Gastrocnemius medialis (tissue), 4 donors: ENCODE measurements around the gene ENOSF1. TPM values are rescaled to one million over a fixed set of nuclear protein-coding genes. Genes with fewer than 3 reads are reported as not detected.

Experiments used
- ATAC-seq, 2 donors: fragments of 150-250 bp; one replicate each; pipeline ENCODE4 v1.9.1; 2016
- DNase-seq, 2 donors: peaks; one replicate each; pipeline ENCODE4 v3.0.0-alpha.2; 2019
- H3K27ac ChIP-seq, 4 donors: fragments of 200-600 bp; sonication (generic); 1 replicate in 1 of 4; 2 replicates in 3 of 4; pipeline ENCODE4 v1.5.1; 2016 to 2018; ENCODE audit warnings: mild to moderate bottlenecking in 2 of 4, moderate library complexity in 1 of 4
- H3K27me3 ChIP-seq, 3 donors: fragments of 200-600 bp; sonication (generic) in 2 of 3; 1 replicate in 1 of 3; 2 replicates in 2 of 3; pipeline versions ENCODE4 v1.5.1 to v1.6.0; 2016 to 2019; ENCODE audit warnings: mild to moderate bottlenecking in 1 of 3, moderate library complexity in 1 of 3
- H3K36me3 ChIP-seq, 2 donors: fragments of 200-600 bp; sonication (generic) in 1 of 2; one replicate each; pipeline ENCODE4 v1.5.1; 2017 to 2018
- H3K4me1 ChIP-seq, 2 donors: fragments of 200-600 bp; sonication (generic) in 1 of 2; one replicate each; pipeline ENCODE4 v1.5.1; 2016 to 2017; ENCODE audit warnings: mild to moderate bottlenecking in 2 of 2
- H3K4me3 ChIP-seq, 4 donors: fragments of 200-600 bp; sonication (generic) in 3 of 4; 1 replicate in 1 of 4; 2 replicates in 3 of 4; pipeline ENCODE4 v1.5.1; 2016 to 2019; ENCODE audit warnings: mild to moderate bottlenecking in 2 of 4
- H3K9me3 ChIP-seq, 3 donors: fragments of 200-600 bp; sonication (generic) in 2 of 3; 1 replicate in 1 of 3; 2 replicates in 2 of 3; pipeline ENCODE4 v1.5.1; 2016 to 2019
- POLR2A ChIP-seq, 2 donors: fragments of 450-650 bp; IDR thresholded peaks; one replicate each; pipeline ENCODE4 v1.6.1; 2017; ENCODE audit warnings: antibody characterized with exemption in 2 of 2, mild to moderate bottlenecking in 2 of 2, moderate library complexity in 2 of 2
- in situ Hi-C, 4 donors: fragments of 200-750 bp; cut with MboI; loops; one replicate each; pipeline versions ENCODE4 v1.15.0 to v1.8.0; 2017; ENCODE audit warnings: low sequenced_read_pairs in 4 of 4
- intact Hi-C: fragments of 100-400 bp; cut with DNase I; formaldehyde crosslinking; loops from one replicate; pipeline ENCODE4 v1.15.1; 2023; ENCODE audit warnings: low total_unique reads
- total RNA-seq, 4 donors: library from RNA; depleted of rRNA; stranded (reverse); fragments of >200 nt; gene quantifications; one replicate each; pipeline versions ENCODE4 v1.1.0 to v1.2.3, GENCODE V29; 2016
- TF ChIP-seq, protein P1 (sequence below), 5 experiments: fragments of 450-650 bp in 3 of 5; fragments of 200-600 bp in 2 of 5; sonication (generic) in 2 of 5; IDR thresholded peaks in 4 of 5; conservative IDR thresholded peaks in 1 of 5; 1 replicate in 4 of 5; 2 replicates in 1 of 5; pipeline ENCODE4 v1.5.1; 2016 to 2019; ENCODE audit warnings: antibody characterized with exemption in 5 of 5, mild to moderate bottlenecking in 3 of 5, moderate library complexity in 3 of 5

Gene ENOSF1
- total RNA-seq, 4 donors from 2014 or later, result 6.0 to 16.1 (median 10.3) TPM

DNA sequence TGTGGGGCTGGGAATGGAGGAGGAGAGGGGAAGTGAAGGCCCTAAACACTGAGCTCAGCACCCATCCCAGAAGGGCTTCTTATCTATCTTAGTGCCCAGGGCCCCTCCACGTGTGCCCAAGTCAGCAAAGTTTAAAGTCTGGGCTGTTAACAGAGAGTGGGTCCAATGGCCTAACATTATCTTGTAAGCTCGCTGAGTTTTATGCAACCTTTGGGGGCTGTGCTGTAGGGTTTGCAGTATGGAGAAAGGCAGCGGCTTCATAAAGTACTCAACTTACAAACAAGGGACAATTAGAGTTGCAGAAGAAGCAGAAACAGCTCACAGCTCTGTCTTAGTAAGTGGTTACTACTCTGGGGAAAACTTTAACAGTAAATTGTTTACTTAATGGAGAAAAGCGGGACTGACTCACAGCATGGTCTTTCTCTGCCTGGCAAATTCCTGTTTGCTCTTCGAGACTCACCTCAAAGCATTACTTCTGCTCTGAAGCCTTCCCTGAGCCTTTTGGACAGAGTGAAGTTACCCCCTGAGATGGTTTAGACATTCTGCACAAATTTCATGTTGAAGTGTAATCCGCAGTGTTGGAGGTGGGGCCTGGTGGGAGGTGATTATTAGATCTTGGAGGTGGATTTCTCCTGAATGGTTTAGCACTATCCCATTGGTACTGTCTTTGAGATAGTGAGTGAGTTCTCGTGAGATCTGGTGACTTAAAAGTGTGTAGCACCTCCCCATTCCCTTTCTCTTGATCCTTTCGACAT is 9.0 kb downstream of the ENOSF1 start:
- Histone ChIP-seq H3K27me3 (no peaks in the 10 kb centered on the region), H3K36me3 (no peaks in the 10 kb centered on the region), H3K4me3 (no peak overlapping the region), H3K4me1 (no peaks in the 10 kb centered on the region), H3K9me3 (no peaks in the 10 kb centered on the region), H3K27ac (peak overlapping the region in 1 of 4 donors; percentile 42)
- ATAC-seq (no peak), DNase-seq (no peak)
- no peak for TF ChIP-seq POLR2A (IDR thresholded peaks at IDR 0.05)
- TF ChIP-seq, protein P1, sequence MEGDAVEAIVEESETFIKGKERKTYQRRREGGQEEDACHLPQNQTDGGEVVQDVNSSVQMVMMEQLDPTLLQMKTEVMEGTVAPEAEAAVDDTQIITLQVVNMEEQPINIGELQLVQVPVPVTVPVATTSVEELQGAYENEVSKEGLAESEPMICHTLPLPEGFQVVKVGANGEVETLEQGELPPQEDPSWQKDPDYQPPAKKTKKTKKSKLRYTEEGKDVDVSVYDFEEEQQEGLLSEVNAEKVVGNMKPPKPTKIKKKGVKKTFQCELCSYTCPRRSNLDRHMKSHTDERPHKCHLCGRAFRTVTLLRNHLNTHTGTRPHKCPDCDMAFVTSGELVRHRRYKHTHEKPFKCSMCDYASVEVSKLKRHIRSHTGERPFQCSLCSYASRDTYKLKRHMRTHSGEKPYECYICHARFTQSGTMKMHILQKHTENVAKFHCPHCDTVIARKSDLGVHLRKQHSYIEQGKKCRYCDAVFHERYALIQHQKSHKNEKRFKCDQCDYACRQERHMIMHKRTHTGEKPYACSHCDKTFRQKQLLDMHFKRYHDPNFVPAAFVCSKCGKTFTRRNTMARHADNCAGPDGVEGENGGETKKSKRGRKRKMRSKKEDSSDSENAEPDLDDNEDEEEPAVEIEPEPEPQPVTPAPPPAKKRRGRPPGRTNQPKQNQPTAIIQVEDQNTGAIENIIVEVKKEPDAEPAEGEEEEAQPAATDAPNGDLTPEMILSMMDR (IDR thresholded peaks at IDR 0.05 in 4 of 5, conservative IDR thresholded peaks at IDR 0.05 in 1 of 5), result no peak
- intact Hi-C loops, result no loop called here
- in situ Hi-C loops, result no loop called here

- no peak for ATAC-seq
- Histone ChIP-seq H3K4me3 (no peak overlapping the region), H3K27me3 (no peaks in the 10 kb centered on the region), H3K27ac (no peak overlapping the region), H3K36me3 (no peaks in the 10 kb centered on the region), H3K4me1 (no peaks in the 10 kb centered on the region), H3K9me3 (no peaks in the 10 kb centered on the region)
- no peak for DNase-seq
- TF ChIP-seq POLR2A (IDR thresholded peaks at IDR 0.05), result no peak
- TF ChIP-seq, protein P1 (IDR thresholded peaks at IDR 0.05 in 4 of 5, conservative IDR thresholded peaks at IDR 0.05 in 1 of 5), result no peak
- in situ Hi-C loops (no loop called here), intact Hi-C loops (no loop called here)
These were observed 14.6 kb downstream of the ENOSF1 start for GRCh38 chr18:697800-698199.

DNA sequence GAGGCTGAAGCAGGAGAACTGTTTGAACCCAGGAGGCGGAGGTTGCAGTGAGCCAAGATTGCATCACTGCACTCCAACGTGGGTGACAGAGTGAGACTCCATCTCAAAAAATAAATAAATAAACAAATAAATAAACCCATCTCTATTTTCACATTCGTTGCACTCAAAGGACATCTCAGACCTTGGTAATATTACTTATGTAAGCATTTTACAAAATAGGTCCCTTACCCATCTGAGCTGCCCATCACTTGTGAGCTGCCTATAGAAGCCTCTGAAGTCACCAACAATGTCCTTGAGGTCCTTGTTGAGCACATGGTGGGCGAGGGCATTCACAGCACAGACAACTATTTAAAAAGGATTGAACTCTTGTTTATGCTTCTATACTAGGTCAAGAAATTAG is 15.4 kb downstream of the ENOSF1 start:
- Histone ChIP-seq H3K27ac (no peak overlapping the region), H3K36me3 (no peaks in the 10 kb centered on the region), H3K4me3 (no peak overlapping the region), H3K27me3 (no peaks in the 10 kb centered on the region), H3K4me1 (no peaks in the 10 kb centered on the region), H3K9me3 (no peaks in the 10 kb centered on the region)
- intact Hi-C loops (no loop called here), in situ Hi-C loops (no loop called here)
- ATAC-seq (no peak), DNase-seq (no peak)
- TF ChIP-seq, protein P1 (IDR thresholded peaks at IDR 0.05 in 4 of 5, conservative IDR thresholded peaks at IDR 0.05 in 1 of 5), result no peak
- TF ChIP-seq POLR2A (IDR thresholded peaks at IDR 0.05), result no peak

- intact Hi-C loops (no loop called here), in situ Hi-C loops (no loop called here)
- no peaks in the 10 kb centered on the region for H3K4me1 ChIP-seq
- no peak for TF ChIP-seq POLR2A (IDR thresholded peaks at IDR 0.05)
- TF ChIP-seq, protein P1 (IDR thresholded peaks at IDR 0.05 in 4 of 5, conservative IDR thresholded peaks at IDR 0.05 in 1 of 5), result no peak
- H3K36me3 ChIP-seq, result no peaks in the 10 kb centered on the region
- H3K27ac ChIP-seq, result no peak overlapping the region
- no peaks in the 10 kb centered on the region for H3K27me3 ChIP-seq
- ATAC-seq, result no peak
- H3K9me3 ChIP-seq, result no peaks in the 10 kb centered on the region
- H3K4me3 ChIP-seq, result no peak overlapping the region
- DNase-seq, result no peak
These were observed 18.8 kb downstream of the ENOSF1 start for GRCh38 chr18:693466-694187.
